ENCODE results near the gene FBF1. TPM values are rescaled to one million over a fixed set of nuclear protein-coding genes. Genes with fewer than 3 reads are reported as not detected.

FBF1 gene
- total RNA-seq, 1 experiment from 2014 or later: 8.3 TPM

GRCh38 chr17:75899767-75900468, 40.9 kb downstream of the FBF1 start:
- Mint-ChIP-seq H3K27ac (no peak overlapping the region; a peak in 1 of 7 replicates), H3K27me3 (ENCODE audit: low read depth) (no peaks in the 10 kb centered on the region; the same call in 1 of the 2 replicates), H3K4me3 (no peak overlapping the region), H3K4me1 (peaks cover 16 to 22% of the 10 kb centered on the region in 2 experiments), H3K9me3 (no peaks in the 10 kb centered on the region), H3K36me3 (ENCODE audit: insufficient read depth in 1 of 3, low read depth in 3 of 3) (peaks cover 17 to 47% (median 40%) of the 10 kb centered on the region in 3 experiments)
- H4K5ac ChIP-seq (ENCODE audit: insufficient read length, low read depth, low read length): no peak overlapping the region
- H3K18ac ChIP-seq (ENCODE audit: insufficient read length, low read depth, low read length): no peak overlapping the region
- TF ChIP-seq, protein P1, sequence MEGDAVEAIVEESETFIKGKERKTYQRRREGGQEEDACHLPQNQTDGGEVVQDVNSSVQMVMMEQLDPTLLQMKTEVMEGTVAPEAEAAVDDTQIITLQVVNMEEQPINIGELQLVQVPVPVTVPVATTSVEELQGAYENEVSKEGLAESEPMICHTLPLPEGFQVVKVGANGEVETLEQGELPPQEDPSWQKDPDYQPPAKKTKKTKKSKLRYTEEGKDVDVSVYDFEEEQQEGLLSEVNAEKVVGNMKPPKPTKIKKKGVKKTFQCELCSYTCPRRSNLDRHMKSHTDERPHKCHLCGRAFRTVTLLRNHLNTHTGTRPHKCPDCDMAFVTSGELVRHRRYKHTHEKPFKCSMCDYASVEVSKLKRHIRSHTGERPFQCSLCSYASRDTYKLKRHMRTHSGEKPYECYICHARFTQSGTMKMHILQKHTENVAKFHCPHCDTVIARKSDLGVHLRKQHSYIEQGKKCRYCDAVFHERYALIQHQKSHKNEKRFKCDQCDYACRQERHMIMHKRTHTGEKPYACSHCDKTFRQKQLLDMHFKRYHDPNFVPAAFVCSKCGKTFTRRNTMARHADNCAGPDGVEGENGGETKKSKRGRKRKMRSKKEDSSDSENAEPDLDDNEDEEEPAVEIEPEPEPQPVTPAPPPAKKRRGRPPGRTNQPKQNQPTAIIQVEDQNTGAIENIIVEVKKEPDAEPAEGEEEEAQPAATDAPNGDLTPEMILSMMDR (conservative IDR thresholded peaks at IDR 0.05): no peak
- H3K23ac ChIP-seq (ENCODE audit: insufficient read length, low read depth, low read length): no peak overlapping the region
- H3K14ac ChIP-seq (ENCODE audit: insufficient read depth, low read length): no peak overlapping the region
- DNase-seq: no peak
- H2BK5ac ChIP-seq (ENCODE audit: insufficient read length, low read length): no peak overlapping the region
- no peak overlapping the region for H2BK15ac ChIP-seq (ENCODE audit: low read depth, low read length)
- no peak overlapping the region for H3K4me2 ChIP-seq (ENCODE audit: insufficient read depth, insufficient read length, low read length)
- no peak overlapping the region for H3K56ac ChIP-seq (ENCODE audit: insufficient read length, low read depth, low read length)
- no peak overlapping the region for H2BK120ac ChIP-seq (ENCODE audit: low read depth, low read length, poor library complexity, severe bottlenecking)
- H3K27ac ChIP-seq (ENCODE audit: insufficient read length, low read depth, low read length): no peak overlapping the region
- no peak overlapping the region for H3T11ph ChIP-seq (ENCODE audit: low read length)
- H2BK20ac ChIP-seq (ENCODE audit: low read depth, low read length, poor library complexity, severe bottlenecking): no peak overlapping the region
- H3K79me1 ChIP-seq (ENCODE audit: insufficient read depth, low read depth, low read length, poor library complexity, severe bottlenecking): no peaks in the 10 kb centered on the region
- H4K20me1 ChIP-seq (ENCODE audit: control insufficient read depth, insufficient read depth, insufficient read length): no peaks in the 10 kb centered on the region
- no peak overlapping the region for H2BK12ac ChIP-seq (ENCODE audit: insufficient read length, low read depth, low read length)
- peaks cover 13% of the 10 kb centered on the region for H3K23me2 ChIP-seq (ENCODE audit: insufficient read length, low read depth, low read length, poor library complexity, severe bottlenecking)
- WGBS (ENCODE audit: extremely low coverage, insufficient read length, low lambda C conversion rate): no CpG with 5 or more reads among the region's 23 CpGs
- H3K27me3 ChIP-seq (ENCODE audit: insufficient read depth, low read length): no peaks in the 10 kb centered on the region
- H3K4me1 ChIP-seq (ENCODE audit: insufficient read depth, low read length): no peaks in the 10 kb centered on the region; the same call in 1 of the 2 replicates
- H4K8ac ChIP-seq (replicated peaks; ENCODE audit: insufficient read length, low read depth, low read length): no peak overlapping the region
- no peak overlapping the region for H3K9ac ChIP-seq (ENCODE audit: extremely low read depth, insufficient read length, low read length)
- no peak overlapping the region for H2AFZ ChIP-seq (ENCODE audit: low read length)
- no peak overlapping the region for H3K4ac ChIP-seq (ENCODE audit: low read depth, low read length)
- H2AK5ac ChIP-seq (ENCODE audit: insufficient read length, low read length): no peak overlapping the region
- no peak overlapping the region for H4K91ac ChIP-seq (ENCODE audit: insufficient read length, low read depth, low read length)
- no peaks in the 10 kb centered on the region for H3K9me3 ChIP-seq (ENCODE audit: control insufficient read depth, low read depth, low read length)
- H3K79me2 ChIP-seq (ENCODE audit: insufficient read depth, low read length): no peaks in the 10 kb centered on the region

Data from H9 (cell line).